Keratinocyte (primary cell): ENCODE data around the gene ITGA2. TPM values are rescaled to one million over a fixed set of nuclear protein-coding genes. Genes with fewer than 3 reads are reported as not detected.

Source experiments
- DNase-seq: peaks from one replicate; pipeline ENCODE4 v3.0.0-alpha.2; 2011; ENCODE audit warnings: low read depth, missing footprints, low spot score
- FAIRE-seq: peaks from 2 replicates; lab custom pipeline; 2011; peaks lifted over from hg19 to GRCh38; lab: Jason Lieb, UNC
- H2AFZ ChIP-seq: 2 replicates; pipeline ENCODE4 v1.6.0; 2012; ENCODE audit warnings: low read length, control low read depth, inconsistent platforms; ENCODE audit not compliant: control insufficient read depth
- H3K27ac ChIP-seq: 2 replicates; pipeline ENCODE4 v1.5.1; 2011; ENCODE audit warnings: low read length; ENCODE audit not compliant: control insufficient read depth, insufficient read depth
- H3K27me3 ChIP-seq: 3 replicates; pipeline ENCODE4 v1.6.0; 2011; ENCODE audit warnings: low read length; ENCODE audit not compliant: control insufficient read depth, insufficient read depth; ENCODE audit errors: extremely low read depth
- H3K36me3 ChIP-seq, 2 experiments: 2 replicates in 1 of 2; 3 replicates in 1 of 2; pipeline ENCODE4 v1.5.1; 2011; ENCODE audit warnings: low read length in 2 of 2, mild to moderate bottlenecking in 1 of 2; ENCODE audit not compliant: control insufficient read depth in 2 of 2, insufficient read depth in 2 of 2; ENCODE audit errors: extremely low read depth in 1 of 2
- H3K4me1 ChIP-seq: 3 replicates; pipeline ENCODE4 v1.5.1; 2011; ENCODE audit warnings: low read length; ENCODE audit not compliant: control insufficient read depth, insufficient read depth; ENCODE audit errors: extremely low read depth
- H3K4me2 ChIP-seq: 3 replicates; pipeline ENCODE4 v1.6.0; 2011; ENCODE audit warnings: low read depth, low read length; ENCODE audit not compliant: control insufficient read depth, insufficient read depth; ENCODE audit errors: extremely low read depth
- H3K4me3 ChIP-seq, 3 experiments: fragments of 200-600 bp in 1 of 3; sonication (generic) in 1 of 3; 2 replicates in 2 of 3; 3 replicates in 1 of 3; pipeline ENCODE4 v1.5.1; 2011 to 2016; ENCODE audit warnings: low read length in 3 of 3, mild to moderate bottlenecking in 3 of 3, control low read depth in 2 of 3, inconsistent platforms in 1 of 3, low read depth in 1 of 3, mixed read lengths in 1 of 3, mixed run types in 1 of 3, moderate library complexity in 1 of 3; ENCODE audit not compliant: control insufficient read depth in 2 of 3, insufficient read depth in 2 of 3; ENCODE audit errors: extremely low read depth in 1 of 3
- H3K79me2 ChIP-seq: 2 replicates; pipeline ENCODE4 v1.6.0; 2012; ENCODE audit warnings: low read length; ENCODE audit not compliant: control insufficient read depth, insufficient read depth
- H3K9ac ChIP-seq: 3 replicates; pipeline ENCODE4 v1.6.0; 2011; ENCODE audit warnings: low read length; ENCODE audit not compliant: control insufficient read depth, insufficient read depth; ENCODE audit errors: extremely low read depth
- H3K9me1 ChIP-seq: 3 replicates; pipeline ENCODE4 v1.6.0; 2011; ENCODE audit warnings: low read length; ENCODE audit not compliant: control insufficient read depth, insufficient read depth; ENCODE audit errors: extremely low read depth
- H3K9me3 ChIP-seq: 2 replicates; pipeline ENCODE4 v1.5.1; 2012; ENCODE audit warnings: low read depth, low read length; ENCODE audit not compliant: control insufficient read depth
- H4K20me1 ChIP-seq: 3 replicates; pipeline ENCODE4 v1.6.0; 2011; ENCODE audit warnings: low read length; ENCODE audit not compliant: control insufficient read depth, insufficient read depth; ENCODE audit errors: extremely low read depth
- CTCF ChIP-seq, 3 experiments: IDR thresholded peaks in 1 of 3; conservative IDR thresholded peaks in 1 of 3; optimal IDR thresholded peaks in 1 of 3; 2 replicates in 2 of 3; 3 replicates in 1 of 3; pipeline versions ENCODE3 to v1.5.1; 2011; ENCODE audit warnings: low read length in 3 of 3, mild to moderate bottlenecking in 3 of 3, moderate library complexity in 2 of 3, control low read depth in 1 of 3, inconsistent platforms in 1 of 3; ENCODE audit not compliant: insufficient read depth in 2 of 3; ENCODE audit errors: extremely low read depth in 1 of 3
- EZH2 ChIP-seq: IDR thresholded peaks from one replicate; pipeline ENCODE4 v1.6.1; 2012; ENCODE audit warnings: inconsistent platforms, mild to moderate bottlenecking, low read length, moderate library complexity
- dilution Hi-C: fragments of 300-500 bp; cut with MboI; formaldehyde crosslinking; loops from one replicate; pipeline ENCODE4 v1.7.0; 2020; ENCODE audit warnings: low sequenced_read_pairs; ENCODE audit not compliant: extremely low pct_ligation_motif_present
- polyA plus RNA-seq, 5 experiments: library from polyadenylated mRNA; depleted of rRNA in 3 of 5; stranded (reverse) in 3 of 5; stranded (forward) in 1 of 5; unstranded in 1 of 5; fragments of >200 nt; gene quantifications; 1 replicate in 1 of 5; 2 replicates in 3 of 5; 3 replicates in 1 of 5; pipeline versions ENCODE4 v1.2.1 to v1.2.3, GENCODE V29; 2011 to 2012; ENCODE audit warnings: missing spikeins in 2 of 5, low read depth in 1 of 5, low replicate concordance in 1 of 5

Gene ITGA2
- polyA plus RNA-seq, 1 donor (not counting 4 experiments of a cell fraction or from before 2014, with no cell fraction given) = 112 TPM

DNA sequence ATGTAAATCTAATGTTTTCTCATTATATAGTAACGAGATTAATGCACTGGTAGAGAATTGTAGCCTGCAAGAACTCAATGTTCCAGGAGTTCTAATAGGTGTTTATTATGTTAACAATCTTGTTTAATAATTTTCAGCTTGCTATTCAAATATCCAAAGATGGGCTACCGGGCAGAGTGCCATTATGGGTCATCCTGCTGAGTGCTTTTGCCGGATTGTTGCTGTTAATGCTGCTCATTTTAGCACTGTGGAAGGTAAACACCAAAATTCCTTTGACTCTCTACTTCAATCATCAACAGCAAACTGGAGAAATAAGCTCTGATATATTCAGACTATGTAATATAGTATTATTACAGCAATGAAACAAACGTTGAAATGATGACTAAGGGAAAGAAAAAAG, 41.9 kb upstream of the ITGA2 start:
- H3K9me1 ChIP-seq = no peaks in the 10 kb centered on the region
- no peak overlapping the region for H3K27ac ChIP-seq

DNA sequence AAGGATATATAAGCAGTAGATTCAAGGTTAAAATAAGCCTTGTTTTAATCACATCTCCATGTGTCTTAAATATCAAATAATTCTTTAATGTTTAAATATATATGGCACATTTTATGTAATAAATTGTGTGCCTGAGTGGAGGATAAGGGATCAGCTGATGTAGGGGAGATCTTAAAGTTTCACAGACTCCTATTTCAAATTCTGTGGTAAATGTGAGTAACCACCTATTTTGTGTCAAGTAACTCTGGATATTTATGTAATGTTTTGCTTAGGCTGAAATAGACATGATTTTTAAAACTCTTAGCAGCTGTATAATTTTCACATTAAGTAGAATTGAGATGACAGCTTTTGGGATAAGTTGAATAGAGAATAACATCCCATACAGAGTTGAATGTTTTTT, 41.3 kb upstream of the ITGA2 start:
- H3K9ac ChIP-seq = no peak overlapping the region
- FAIRE-seq = no peak
- H3K4me2 ChIP-seq = peak overlapping the region; percentile 22
- H3K9me1 ChIP-seq = no peaks in the 10 kb centered on the region
- no peaks in the 10 kb centered on the region for H4K20me1 ChIP-seq
- no peak overlapping the region for H3K27ac ChIP-seq
- no peak overlapping the region for H3K4me3 ChIP-seq
- dilution Hi-C loops = no loop called here
- DNase-seq = no peak
- no peaks in the 10 kb centered on the region for H3K27me3 ChIP-seq
- TF ChIP-seq EZH2 = no peak
- TF ChIP-seq CTCF (optimal IDR thresholded peaks at IDR 0.05 in 1 of 3, IDR thresholded peaks at IDR 0.05 in 1 of 3, conservative IDR thresholded peaks at IDR 0.05 in 1 of 3; ENCODE audit: extremely low read depth in 1 of 3, insufficient read depth in 2 of 3, low read length in 3 of 3) = no peak
- no peak overlapping the region for H2AFZ ChIP-seq
- H3K36me3 ChIP-seq = no peaks in the 10 kb centered on the region
- H3K79me2 ChIP-seq = no peaks in the 10 kb centered on the region
- no peaks in the 10 kb centered on the region for H3K9me3 ChIP-seq
- peaks cover 48% of the 10 kb centered on the region for H3K4me1 ChIP-seq

More for the DNA sequence above, 41.9 kb upstream of the ITGA2 start:
- Histone ChIP-seq H3K79me2 (no peaks in the 10 kb centered on the region), H3K9me3 (no peaks in the 10 kb centered on the region), H3K4me3 (no peak overlapping the region), H3K27me3 (no peaks in the 10 kb centered on the region), H3K36me3 (no peaks in the 10 kb centered on the region), H4K20me1 (no peaks in the 10 kb centered on the region), H3K9ac (no peak overlapping the region), H3K4me1 (peaks cover 48% of the 10 kb centered on the region), H2AFZ (no peak overlapping the region), H3K4me2 (peak overlapping the region; percentile 11)
- FAIRE-seq (peak; percentile 68), DNase-seq (no peak)
- dilution Hi-C loops = no loop called here
- no peak for TF ChIP-seq EZH2
- no peak for TF ChIP-seq CTCF (optimal IDR thresholded peaks at IDR 0.05 in 1 of 3, IDR thresholded peaks at IDR 0.05 in 1 of 3, conservative IDR thresholded peaks at IDR 0.05 in 1 of 3; ENCODE audit: extremely low read depth in 1 of 3, insufficient read depth in 2 of 3, low read length in 3 of 3)
